A673 (cell line): Measurements from ENCODE around the gene COPE.

ENCODE experiments used
- CTCF ChIP-seq: fragments of 300-800, 200-600 bp; sonication (generic); conservative IDR thresholded peaks from 2 replicates; pipeline ENCODE4 v1.5.1; 2017; ENCODE audit warnings: low read depth, mild to moderate bottlenecking, antibody characterized with exemption, low read length, moderate library complexity, mixed read lengths
- EZH2 ChIP-seq: fragments of 200-600 bp; sonication (generic); IDR thresholded peaks from 2 replicates; pipeline ENCODE4 v1.6.1; 2017; ENCODE audit warnings: borderline replicate concordance, low read depth, mild to moderate bottlenecking, mixed read lengths, antibody characterized with exemption, low read length; ENCODE audit not compliant: poor library complexity, severe bottlenecking

- no peak for TF ChIP-seq EZH2
- TF ChIP-seq CTCF = no peak
Measured at GRCh38 chr19:18853755-18854427, 65.3 kb downstream of the COPE start.
